HG02970 (cell line): Measurements from ENCODE around the gene NALCN.

Source experiments
- ATAC-seq: cut with Tn5 transposase; IDR thresholded peaks from one replicate; pipeline ENCODE4 v1.9.1; 2021; ENCODE audit warnings: mild to moderate bottlenecking, moderate library complexity, moderate number of reproducible peaks; ENCODE audit not compliant: unreplicated experiment, low FRiP score

NALCN gene

GRCh38 chr13:101416181-101417042 is at the start of gene NALCN:
Gene NALCN, minus strand, starts transcription at chr13:101416508. Its CDS starts 17,382 bp downstream, at chr13:101399126.
- ATAC-seq = no peak

DNA sequence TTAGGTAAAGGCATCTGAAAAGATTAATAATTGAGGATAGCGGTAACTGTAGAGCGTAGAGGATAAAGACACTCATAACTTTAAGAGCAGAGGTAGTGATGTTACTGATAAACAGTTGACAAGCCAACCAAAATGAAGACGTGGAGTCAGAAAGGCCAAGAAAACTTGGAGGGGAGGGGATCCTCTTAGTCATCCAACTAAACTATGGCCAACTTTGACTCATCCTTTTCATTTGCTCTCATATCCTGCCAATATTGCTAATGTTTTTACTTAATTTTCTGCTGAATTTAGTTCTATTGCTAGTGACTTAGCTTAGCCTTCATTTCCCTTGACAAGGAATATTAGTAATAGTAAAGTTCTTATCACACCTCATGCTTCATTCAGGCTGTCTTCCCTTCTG is 49.6 kb upstream of the NALCN start:
- ATAC-seq = no peak

GRCh38 chr13:101457176-101457575 is 40.9 kb upstream of the NALCN start:
- ATAC-seq = no peak

DNA sequence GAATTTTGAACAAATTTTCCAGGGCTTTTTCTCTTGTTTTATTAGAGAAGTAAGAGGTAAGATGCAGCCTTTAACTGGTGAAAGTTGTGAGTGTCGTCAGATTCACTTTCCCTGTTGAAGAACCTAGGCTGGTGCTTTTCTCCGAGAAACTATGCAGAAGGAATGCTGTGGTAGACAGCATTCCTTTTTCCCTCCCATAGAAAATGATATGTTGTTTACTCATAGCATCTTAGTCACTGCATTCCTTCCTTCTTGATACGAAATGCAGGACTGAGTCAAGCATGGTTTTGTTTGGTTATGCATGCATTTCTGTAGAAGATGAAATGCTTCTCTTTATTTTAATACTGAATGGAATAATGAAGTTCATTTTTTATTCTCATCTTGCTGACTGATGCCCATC is 39.6 kb upstream of the NALCN start:
- ATAC-seq = no peak

- ATAC-seq = no peak
These were observed 38.5 kb upstream of the NALCN start for GRCh38 chr13:101454767-101455166.

DNA sequence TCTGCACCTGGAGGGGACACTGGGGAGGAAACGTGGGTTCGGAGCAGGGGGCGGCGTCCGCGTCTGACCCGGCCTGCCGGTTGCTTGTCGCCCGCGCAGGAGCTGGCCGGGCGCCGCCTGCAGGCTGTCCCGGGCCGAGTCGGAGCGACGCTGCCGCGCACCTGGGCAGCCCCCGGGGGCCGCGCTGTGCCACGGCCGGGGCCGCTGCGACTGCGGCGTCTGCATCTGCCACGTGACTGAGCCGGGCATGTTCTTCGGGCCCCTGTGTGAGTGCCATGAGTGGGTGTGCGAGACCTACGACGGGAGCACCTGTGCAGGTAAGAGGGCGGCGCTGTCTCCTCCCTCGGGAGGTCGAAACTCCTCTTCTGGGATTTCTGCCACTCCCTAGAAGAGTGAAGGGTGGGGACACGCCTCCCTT is 37.5 kb upstream of the NALCN start:
- ATAC-seq = no peak

DNA sequence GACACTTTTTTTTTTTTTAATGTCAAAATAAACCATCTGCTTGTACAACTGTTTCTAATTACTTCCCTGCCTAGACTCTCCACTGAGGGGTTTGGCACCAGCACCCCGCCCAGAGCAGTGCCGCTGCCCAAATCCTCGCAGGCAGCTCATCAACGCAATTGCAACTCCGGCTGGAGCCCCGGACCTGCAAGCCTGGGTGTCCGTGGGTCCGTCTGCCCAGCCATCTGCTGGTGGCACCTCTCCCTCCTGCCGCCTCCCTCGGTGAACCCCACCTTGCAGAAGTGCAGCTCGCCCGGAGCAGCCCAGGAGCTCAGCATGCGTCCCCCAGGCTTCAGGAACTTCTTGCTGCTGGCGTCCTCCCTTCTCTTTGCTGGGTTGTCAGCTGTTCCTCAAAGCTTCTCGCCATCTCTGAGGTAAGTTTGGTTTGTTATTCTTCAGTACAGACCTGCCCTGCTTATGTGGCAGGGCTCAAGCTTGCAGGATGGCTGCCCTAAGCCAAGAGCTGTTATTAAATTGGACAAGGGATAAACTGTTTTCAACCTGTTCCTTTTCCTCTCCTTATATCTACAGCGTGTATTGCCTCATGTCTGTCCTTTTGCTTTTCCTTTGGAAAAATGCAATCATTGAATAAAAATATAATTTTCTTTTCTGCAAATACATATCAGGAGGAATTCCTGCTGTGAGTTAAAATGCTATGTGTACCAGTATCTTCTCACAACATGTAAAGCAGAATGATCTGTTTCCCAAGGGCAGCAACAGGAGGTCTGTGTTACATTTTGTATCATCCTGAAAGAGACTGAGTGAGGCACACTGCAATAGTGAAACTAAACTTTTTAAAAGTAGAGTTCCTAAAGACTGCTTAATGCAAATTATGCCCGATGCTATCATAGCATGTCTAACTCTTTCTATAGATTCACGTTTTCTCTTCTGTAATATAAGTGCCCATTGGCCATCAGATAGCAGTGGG is 36.5 kb upstream of the NALCN start, which contains the start of gene ITGBL1:
ITGBL1 (plus strand) TSS at position 157 of the 967 bp plus-strand sequence; CDS start at position 316, 159 bp downstream.
- ATAC-seq = no peak

- no peak for ATAC-seq
These were observed 35.3 kb upstream of the NALCN start for GRCh38 chr13:101451641-101452040.

- no peak for ATAC-seq
These were observed 34.4 kb upstream of the NALCN start for GRCh38 chr13:101450749-101451130.

DNA sequence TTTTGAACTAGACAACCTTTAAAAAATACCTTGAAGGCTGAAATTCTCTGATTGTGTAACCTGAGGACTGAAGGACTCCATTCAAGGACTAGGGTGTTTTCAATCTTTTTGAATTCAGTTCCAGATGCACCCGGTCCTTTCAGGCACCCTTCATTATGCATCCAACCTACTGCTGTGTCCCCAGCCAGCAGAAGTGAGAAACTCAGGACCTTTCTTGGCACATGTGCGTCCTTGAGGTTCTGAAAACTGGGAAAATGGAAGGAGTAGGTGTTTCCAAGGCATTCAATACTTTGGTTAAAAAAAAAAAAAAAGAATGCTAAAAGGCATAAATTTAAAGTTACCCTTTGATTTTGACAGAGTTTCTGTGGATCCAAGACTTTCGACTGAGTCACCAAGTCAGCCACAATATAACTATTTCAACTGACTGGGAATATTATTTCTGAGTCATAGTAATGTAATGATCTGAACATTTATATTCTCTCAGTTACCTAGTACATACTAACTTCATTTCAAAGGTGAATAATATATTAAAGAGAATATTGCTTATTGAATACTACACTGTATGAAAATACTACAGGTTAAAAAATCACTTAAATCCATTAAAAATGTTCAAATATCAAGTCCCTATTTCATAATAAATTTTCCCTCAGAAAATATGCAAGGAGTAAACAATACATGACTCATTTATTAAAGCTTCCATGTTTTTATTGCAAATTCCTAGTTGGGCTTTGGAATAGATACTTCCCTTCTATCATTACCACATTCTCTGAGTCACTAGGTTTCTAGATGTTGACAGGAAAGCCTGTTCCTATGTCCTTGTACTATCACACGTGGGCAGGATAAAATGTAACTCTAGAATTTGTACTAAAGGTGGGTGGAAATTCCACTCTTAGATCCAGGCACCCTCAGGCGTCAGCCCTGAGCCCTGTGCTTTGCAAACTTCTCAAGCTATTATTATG is 33.8 kb upstream of the NALCN start:
- ATAC-seq = no peak

GRCh38 chr13:101447852-101448251 is 31.5 kb upstream of the NALCN start:
- no peak for ATAC-seq

- ATAC-seq = no peak
These were observed 18.2 kb upstream of the NALCN start for GRCh38 chr13:101434486-101434885.

- ATAC-seq = no peak
These were observed 17.6 kb upstream of the NALCN start for GRCh38 chr13:101433895-101434294.

DNA sequence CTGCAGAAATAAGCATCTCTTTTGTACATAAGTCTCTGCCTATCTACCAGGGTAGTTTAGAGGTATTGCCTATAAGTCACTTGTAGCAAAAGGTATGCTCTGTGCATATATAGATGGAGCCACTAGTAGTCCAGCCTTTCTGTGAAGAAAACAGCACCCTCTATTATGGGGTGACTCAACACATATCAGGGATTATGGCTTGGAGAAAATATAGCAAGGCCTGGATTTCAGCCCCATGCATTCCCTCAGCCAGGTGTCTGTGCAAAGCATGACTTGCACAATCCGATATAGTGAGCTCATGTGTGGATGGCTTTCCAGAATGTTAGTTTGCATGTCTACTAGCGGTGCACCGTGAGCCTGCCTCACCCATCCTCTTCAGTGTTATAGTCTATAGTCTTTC is 13.4 kb upstream of the NALCN start:
- ATAC-seq = no peak

DNA sequence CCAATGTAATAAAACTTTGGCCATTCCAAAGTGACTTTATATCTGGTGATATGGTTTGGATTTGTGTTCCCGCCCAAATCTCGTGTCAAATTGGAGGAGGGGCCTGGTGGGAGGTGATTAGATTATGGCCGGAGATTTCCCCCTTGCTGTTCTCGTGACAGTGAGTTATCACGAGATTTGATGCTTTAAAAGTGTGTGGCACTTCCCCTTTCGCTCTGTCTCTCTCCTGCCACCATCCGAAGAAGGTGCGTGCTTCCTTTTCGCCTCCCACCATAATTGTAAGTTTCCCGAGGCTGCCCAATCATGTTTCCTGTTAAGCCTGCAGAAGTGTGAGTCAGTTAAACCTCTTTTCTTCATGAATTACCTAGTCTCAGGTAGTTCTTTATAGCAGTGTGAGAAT is 9.3 kb upstream of the NALCN start:
- ATAC-seq = no peak

GRCh38 chr13:101425156-101425471 is 8.8 kb upstream of the NALCN start:
- no peak for ATAC-seq

- no peak for ATAC-seq
These were observed 8.3 kb upstream of the NALCN start for GRCh38 chr13:101424381-101425155.

DNA sequence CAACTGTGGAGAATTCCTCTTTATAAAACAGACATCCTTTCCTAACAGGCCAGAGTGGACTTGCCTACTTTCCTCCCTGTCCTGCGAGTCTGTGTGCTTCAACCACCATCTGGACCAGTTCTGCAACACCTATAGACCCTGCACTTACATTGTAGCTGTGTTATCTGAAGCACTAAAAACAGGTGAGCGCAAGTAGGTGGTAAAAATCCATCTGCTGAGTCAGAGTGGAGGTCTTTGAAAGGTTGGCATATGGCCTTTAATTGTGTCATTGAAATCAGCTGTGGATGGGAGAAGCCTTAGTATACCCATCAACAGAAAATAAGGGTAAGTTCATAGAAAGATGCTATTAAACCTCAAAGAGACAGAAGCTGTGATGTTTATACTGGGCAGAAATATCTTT is 7.6 kb upstream of the NALCN start:
- no peak for ATAC-seq

DNA sequence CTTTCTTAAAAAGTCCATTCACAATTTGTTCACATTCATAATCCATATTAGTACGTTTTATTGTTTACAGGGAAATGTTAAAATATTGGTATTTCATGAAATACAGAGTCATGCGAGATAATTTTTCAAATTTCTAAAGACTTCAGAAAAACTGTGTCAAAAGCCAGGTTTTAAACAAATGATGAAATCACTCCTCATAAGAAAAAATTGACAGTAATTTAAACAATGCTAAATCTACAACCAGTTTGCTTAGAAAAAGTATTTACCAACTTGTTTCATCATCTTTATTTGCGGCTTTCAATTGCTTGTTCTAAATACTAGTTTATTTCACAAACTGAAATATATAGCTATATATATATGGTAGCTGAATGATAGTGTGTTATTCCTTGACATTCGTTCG is 1.2 kb upstream of the NALCN start:
- no peak for ATAC-seq

DNA sequence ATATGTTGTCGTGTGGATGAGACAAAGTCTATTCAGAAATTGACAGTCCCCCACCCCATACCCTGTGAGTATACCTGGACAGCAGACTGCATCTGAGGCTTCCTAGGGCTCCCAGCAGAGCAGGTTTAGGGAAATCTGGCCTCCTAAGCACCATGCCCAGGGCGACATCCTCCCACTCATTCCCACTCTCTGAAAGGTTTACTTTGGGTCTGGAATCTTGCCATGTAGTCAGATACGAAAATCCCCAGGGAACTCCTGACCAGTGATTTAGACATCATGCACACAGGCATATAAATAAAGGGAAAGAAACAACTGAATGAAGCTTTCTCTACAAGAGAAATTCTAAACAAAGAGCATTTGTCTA is 717 bp upstream of the NALCN start:
- no peak for ATAC-seq
